Measurements from ENCODE around the gene CDT1.

Gene CDT1

DNA sequence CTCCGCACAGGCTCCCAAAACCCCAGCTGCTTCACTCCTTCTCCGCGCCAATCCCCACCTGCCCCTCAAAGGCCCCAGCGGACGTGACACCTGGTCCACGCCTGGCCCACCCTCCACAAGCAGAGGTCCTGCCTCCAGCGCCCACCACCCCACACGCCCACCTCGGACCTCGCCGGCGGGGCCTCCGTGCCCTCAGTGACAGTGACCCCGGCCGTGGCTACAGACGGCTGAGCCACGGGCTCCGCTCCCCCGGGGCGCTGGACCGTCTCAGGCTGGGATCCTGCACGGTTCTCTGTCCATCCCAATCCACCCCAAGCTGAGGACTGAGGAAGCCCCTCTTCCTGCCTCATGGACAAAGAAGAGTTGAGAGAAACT lies 43.6 kb upstream of the CDT1 start:
- Histone ChIP-seq H3K4me2 (ENCODE audit: insufficient read depth, low read length, poor library complexity, severe bottlenecking) (no peak overlapping the region), H3K27ac (replicated peaks; ENCODE audit: low read length) (no peak overlapping the region), H4K8ac (ENCODE audit: low read depth, low read length) (no peak overlapping the region), H2BK15ac (ENCODE audit: low read length) (peak overlapping the region; percentile 79), H2AK5ac (ENCODE audit: low read depth, low read length) (peak overlapping the region; percentile 89), H3K9ac (ENCODE audit: low read depth, low read length, poor library complexity) (no peak overlapping the region), H2BK120ac (ENCODE audit: low read depth, low read length) (peak overlapping the region; percentile 42), H3K4me3 (ENCODE audit: low read length in 2 of 2) (no peak overlapping the region), H3K9me3 (replicated peaks in 1 of 2; ENCODE audit: control insufficient read depth in 2 of 2, insufficient read depth in 1 of 2, low read depth in 1 of 2, low read length in 2 of 2) (no peaks in the 10 kb centered on the region), H3K4ac (ENCODE audit: low read length) (peak overlapping the region; percentile 31), H2AFZ (ENCODE audit: low read length) (no peak overlapping the region), H3K4me1 (ENCODE audit: control insufficient read depth in 2 of 2, insufficient read depth in 1 of 2, low read depth in 1 of 2, low read length in 2 of 2) (peaks cover 15 to 30% of the 10 kb centered on the region in 2 donors), H2BK12ac (ENCODE audit: low read length) (peak overlapping the region; percentile 69), H3K18ac (ENCODE audit: low read length) (peak overlapping the region; percentile 35), H3K14ac (ENCODE audit: low read length) (peak overlapping the region; percentile 50), H3K27me3 (ENCODE audit: control insufficient read depth in 3 of 3, insufficient read depth in 3 of 3, low read depth in 1 of 3, low read length in 3 of 3) (no peaks in the 10 kb centered on the region), H3K79me1 (ENCODE audit: low read depth, low read length) (no peaks in the 10 kb centered on the region), H2BK5ac (ENCODE audit: low read length) (peak overlapping the region; percentile 78), H4K91ac (ENCODE audit: low read depth, low read length, poor library complexity) (no peak overlapping the region), H3K36me3 (replicated peaks in 1 of 2; ENCODE audit: control insufficient read depth in 2 of 2, insufficient read depth in 2 of 2, low read length in 2 of 2) (no peaks in the 10 kb centered on the region), H3K23ac (ENCODE audit: low read depth, low read length, poor library complexity) (peak overlapping the region; percentile 77)
- DNase-seq (ENCODE audit: low spot score): no peak
- no CpG with 5 or more reads among the region's 22 CpGs for WGBS, 2 donors (ENCODE audit: extremely low coverage in 2 of 2, insufficient read length in 2 of 2, insufficient replicate concordance in 1 of 2)

DNA sequence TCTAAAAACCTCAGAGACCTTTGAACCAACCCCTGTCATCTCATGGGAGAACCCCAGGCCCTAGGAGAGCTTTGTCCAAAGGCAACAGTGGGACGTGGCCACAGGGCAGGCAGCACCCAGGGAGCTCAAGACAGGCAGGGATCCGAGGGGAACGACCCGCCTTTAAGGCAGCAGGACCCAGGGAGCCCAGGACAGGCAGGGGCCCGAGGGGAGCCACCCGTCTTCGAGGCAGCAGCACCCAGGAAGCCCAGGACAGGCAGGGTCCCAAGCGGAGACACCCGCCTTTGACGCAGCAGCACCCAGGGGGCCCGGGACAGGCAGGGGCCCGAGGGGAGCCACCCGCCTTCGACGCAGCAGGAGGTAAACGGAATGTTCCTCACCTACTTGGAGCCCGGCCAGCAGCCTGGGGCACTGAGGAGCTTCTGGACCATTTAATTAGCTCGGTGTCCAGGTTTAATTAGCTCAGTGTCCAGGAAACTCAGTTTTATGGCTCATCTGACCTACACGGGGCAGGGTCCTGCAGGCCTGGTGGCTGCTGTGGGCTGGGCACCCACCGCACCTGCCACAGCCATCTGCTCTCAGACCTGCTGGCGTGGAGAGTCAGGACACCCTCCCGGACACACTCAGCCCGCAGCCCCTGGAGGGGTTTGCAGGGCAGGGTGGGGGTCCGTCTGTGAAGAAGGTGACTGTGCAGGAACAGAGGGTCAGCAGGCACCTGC lies 43.0 kb upstream of the CDT1 start:
- Histone ChIP-seq H2BK5ac (ENCODE audit: low read length) (peak overlapping the region; percentile 78), H3K36me3 (replicated peaks in 1 of 2; ENCODE audit: control insufficient read depth in 2 of 2, insufficient read depth in 2 of 2, low read length in 2 of 2) (no peaks in the 10 kb centered on the region), H3K27me3 (ENCODE audit: control insufficient read depth in 3 of 3, insufficient read depth in 3 of 3, low read depth in 1 of 3, low read length in 3 of 3) (no peaks in the 10 kb centered on the region), H2BK12ac (ENCODE audit: low read length) (peak overlapping the region; percentile 46), H3K4ac (ENCODE audit: low read length) (peak overlapping the region; percentile 84), H3K4me3 (ENCODE audit: low read length in 2 of 2) (no peak overlapping the region), H2AFZ (ENCODE audit: low read length) (no peak overlapping the region), H4K8ac (ENCODE audit: low read depth, low read length) (no peak overlapping the region), H3K23ac (ENCODE audit: low read depth, low read length, poor library complexity) (peak overlapping the region; percentile 58), H3K9me3 (replicated peaks in 1 of 2; ENCODE audit: control insufficient read depth in 2 of 2, insufficient read depth in 1 of 2, low read depth in 1 of 2, low read length in 2 of 2) (no peaks in the 10 kb centered on the region), H2BK15ac (ENCODE audit: low read length) (peak overlapping the region; percentile 98), H3K18ac (ENCODE audit: low read length) (peak overlapping the region; percentile 77), H3K9ac (ENCODE audit: low read depth, low read length, poor library complexity) (peak overlapping the region; percentile 44), H3K14ac (ENCODE audit: low read length) (no peak overlapping the region), H2AK5ac (ENCODE audit: low read depth, low read length) (peak overlapping the region; percentile 89), H3K4me1 (ENCODE audit: control insufficient read depth in 2 of 2, insufficient read depth in 1 of 2, low read depth in 1 of 2, low read length in 2 of 2) (peaks cover 11 to 34% of the 10 kb centered on the region in 2 donors), H4K91ac (ENCODE audit: low read depth, low read length, poor library complexity) (no peak overlapping the region), H3K4me2 (ENCODE audit: insufficient read depth, low read length, poor library complexity, severe bottlenecking) (no peak overlapping the region), H3K79me1 (ENCODE audit: low read depth, low read length) (no peaks in the 10 kb centered on the region), H3K27ac (replicated peaks; ENCODE audit: low read length) (no peak overlapping the region), H2BK120ac (ENCODE audit: low read depth, low read length) (peak overlapping the region; percentile 87)
- DNase-seq (ENCODE audit: low spot score): no peak
- no CpG with 5 or more reads among the region's 24 CpGs for WGBS, 2 donors (ENCODE audit: extremely low coverage in 2 of 2, insufficient read length in 2 of 2, insufficient replicate concordance in 1 of 2)

DNA sequence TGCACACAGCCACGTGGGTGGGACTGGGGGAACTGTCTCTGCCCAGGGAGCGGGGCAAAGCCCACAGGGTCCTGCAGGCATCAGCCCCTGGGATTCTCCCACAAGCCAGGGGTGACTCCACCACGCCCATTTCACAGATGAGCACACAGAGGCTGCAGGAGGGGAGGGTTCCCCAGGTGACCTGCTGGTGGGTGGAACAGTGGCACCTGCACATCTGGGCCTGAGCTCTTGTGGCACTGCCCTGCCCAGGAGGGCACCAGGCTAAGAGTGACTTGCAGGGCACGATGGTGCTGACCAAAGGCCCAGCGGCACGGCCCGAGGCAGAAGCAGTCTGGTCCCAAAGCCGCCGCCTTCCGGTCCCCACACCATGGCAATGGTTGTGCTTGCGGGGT lies 42.5 kb upstream of the CDT1 start:
- H3K79me1 ChIP-seq (ENCODE audit: low read depth, low read length): no peaks in the 10 kb centered on the region
- H4K8ac ChIP-seq (ENCODE audit: low read depth, low read length): no peak overlapping the region
- H3K27ac ChIP-seq (replicated peaks; ENCODE audit: low read length): no peak overlapping the region
- no peak overlapping the region for H3K4me3 ChIP-seq (ENCODE audit: low read length in 2 of 2)
- no peak overlapping the region for H2BK12ac ChIP-seq (ENCODE audit: low read length)
- peak overlapping the region; percentile 78 for H2BK5ac ChIP-seq (ENCODE audit: low read length)
- peak overlapping the region; percentile 34 for H3K9ac ChIP-seq (ENCODE audit: low read depth, low read length, poor library complexity)
- no peak overlapping the region for H4K91ac ChIP-seq (ENCODE audit: low read depth, low read length, poor library complexity)
- H2BK15ac ChIP-seq (ENCODE audit: low read length): peak overlapping the region; percentile 98
- H3K18ac ChIP-seq (ENCODE audit: low read length): peak overlapping the region; percentile 77
- H3K27me3 ChIP-seq (ENCODE audit: control insufficient read depth in 3 of 3, insufficient read depth in 3 of 3, low read depth in 1 of 3, low read length in 3 of 3): no peaks in the 10 kb centered on the region
- peak overlapping the region; percentile 87 for H2BK120ac ChIP-seq (ENCODE audit: low read depth, low read length)
- no peaks in the 10 kb centered on the region for H3K9me3 ChIP-seq (replicated peaks in 1 of 2; ENCODE audit: control insufficient read depth in 2 of 2, insufficient read depth in 1 of 2, low read depth in 1 of 2, low read length in 2 of 2)
- no CpG with 5 or more reads among the region's 11 CpGs for WGBS, 2 donors (ENCODE audit: extremely low coverage in 2 of 2, insufficient read length in 2 of 2, insufficient replicate concordance in 1 of 2)
- H3K4me1 ChIP-seq (ENCODE audit: control insufficient read depth in 2 of 2, insufficient read depth in 1 of 2, low read depth in 1 of 2, low read length in 2 of 2): peaks cover 11 to 34% of the 10 kb centered on the region in 2 donors
- no peak overlapping the region for H3K14ac ChIP-seq (ENCODE audit: low read length)
- H2AFZ ChIP-seq (ENCODE audit: low read length): no peak overlapping the region
- DNase-seq (ENCODE audit: low spot score): no peak
- no peak overlapping the region for H3K4me2 ChIP-seq (ENCODE audit: insufficient read depth, low read length, poor library complexity, severe bottlenecking)
- H2AK5ac ChIP-seq (ENCODE audit: low read depth, low read length): peak overlapping the region; percentile 85
- peak overlapping the region; percentile 84 for H3K4ac ChIP-seq (ENCODE audit: low read length)
- no peaks in the 10 kb centered on the region for H3K36me3 ChIP-seq (replicated peaks in 1 of 2; ENCODE audit: control insufficient read depth in 2 of 2, insufficient read depth in 2 of 2, low read length in 2 of 2)
- peak overlapping the region; percentile 58 for H3K23ac ChIP-seq (ENCODE audit: low read depth, low read length, poor library complexity)

DNA sequence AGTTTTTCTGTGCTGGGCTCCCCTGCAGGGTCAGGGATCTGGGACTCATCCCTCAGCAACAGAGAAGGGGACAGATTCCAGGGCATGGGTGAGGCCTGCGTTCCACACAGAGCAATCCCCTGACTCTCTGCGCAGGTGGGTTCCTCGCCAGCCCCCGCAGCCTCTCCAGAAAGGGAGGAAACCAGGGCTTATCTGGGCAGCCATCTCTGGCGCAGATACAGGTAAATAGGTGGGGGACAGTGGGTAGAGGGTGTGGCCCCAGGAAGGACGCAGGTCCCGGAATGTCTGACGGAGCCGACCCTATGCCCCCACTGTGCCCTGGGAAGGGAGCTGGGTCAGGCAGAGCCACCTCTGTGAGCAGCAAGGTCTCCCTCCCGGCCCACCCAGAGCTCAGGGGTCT lies 41.8 kb upstream of the CDT1 start:
- Histone ChIP-seq H4K8ac (ENCODE audit: low read depth, low read length) (no peak overlapping the region), H3K14ac (ENCODE audit: low read length) (no peak overlapping the region), H3K9ac (ENCODE audit: low read depth, low read length, poor library complexity) (no peak overlapping the region), H3K27me3 (ENCODE audit: control insufficient read depth in 3 of 3, insufficient read depth in 3 of 3, low read depth in 1 of 3, low read length in 3 of 3) (no peaks in the 10 kb centered on the region), H2BK120ac (ENCODE audit: low read depth, low read length) (peak overlapping the region; percentile 99), H3K23ac (ENCODE audit: low read depth, low read length, poor library complexity) (no peak overlapping the region), H3K4me1 (ENCODE audit: control insufficient read depth in 2 of 2, insufficient read depth in 1 of 2, low read depth in 1 of 2, low read length in 2 of 2) (peaks cover 11 to 34% of the 10 kb centered on the region in 2 donors), H3K79me1 (ENCODE audit: low read depth, low read length) (no peaks in the 10 kb centered on the region), H3K9me3 (replicated peaks in 1 of 2; ENCODE audit: control insufficient read depth in 2 of 2, insufficient read depth in 1 of 2, low read depth in 1 of 2, low read length in 2 of 2) (no peaks in the 10 kb centered on the region), H3K4ac (ENCODE audit: low read length) (no peak overlapping the region), H2BK12ac (ENCODE audit: low read length) (peak overlapping the region; percentile 31), H2BK5ac (ENCODE audit: low read length) (no peak overlapping the region), H3K4me3 (ENCODE audit: low read length in 2 of 2) (no peak overlapping the region), H2AK5ac (ENCODE audit: low read depth, low read length) (peak overlapping the region; percentile 99), H2BK15ac (ENCODE audit: low read length) (peak overlapping the region; percentile 100), H3K27ac (replicated peaks; ENCODE audit: low read length) (no peak overlapping the region), H2AFZ (ENCODE audit: low read length) (no peak overlapping the region), H3K36me3 (replicated peaks in 1 of 2; ENCODE audit: control insufficient read depth in 2 of 2, insufficient read depth in 2 of 2, low read length in 2 of 2) (no peaks in the 10 kb centered on the region), H3K4me2 (ENCODE audit: insufficient read depth, low read length, poor library complexity, severe bottlenecking) (no peak overlapping the region), H3K18ac (ENCODE audit: low read length) (peak overlapping the region; percentile 94), H4K91ac (ENCODE audit: low read depth, low read length, poor library complexity) (no peak overlapping the region)
- WGBS, 2 donors (ENCODE audit: extremely low coverage in 2 of 2, insufficient read length in 2 of 2, insufficient replicate concordance in 1 of 2): no CpG with 5 or more reads among the region's 10 CpGs
- no peak for DNase-seq (ENCODE audit: low spot score)

Data from neuronal stem cell (in vitro differentiated cells).